ENCODE data around the gene CSMD2. TPM values are rescaled to one million over a fixed set of nuclear protein-coding genes. Genes with fewer than 3 reads are reported as not detected.

CSMD2 gene
- total RNA-seq, 2 experiments from 2014 or later: not detected

GRCh38 chr1:33996281-33996680, 168.7 kb downstream of the CSMD2 start:
- H2AFZ ChIP-seq (ENCODE audit: low read length): no peak overlapping the region
- TF ChIP-seq EZH2phosphoT487 (IDR thresholded peaks at IDR 0.05; ENCODE audit: borderline replicate concordance, low read depth, low read length) (no peak), CTCF (conservative IDR thresholded peaks at IDR 0.05; ENCODE audit: low read length) (no peak)
- no peaks in the 10 kb centered on the region for H3K36me3 ChIP-seq (ENCODE audit: insufficient read depth, low read length)
- no peaks in the 10 kb centered on the region for H3K4me1 ChIP-seq (ENCODE audit: insufficient read depth, low read length, poor library complexity, severe bottlenecking)
- POLR2A ChIA-PET: no interaction called here
- H3K9me2 ChIP-seq (ENCODE audit: insufficient read depth, low read length): no peaks in the 10 kb centered on the region
- H3K4me2 ChIP-seq (ENCODE audit: low read length): no peak overlapping the region
- no peak overlapping the region for H3K4me3 ChIP-seq (ENCODE audit: low read depth, low read length, poor library complexity, severe bottlenecking)
- no peaks in the 10 kb centered on the region for H4K20me1 ChIP-seq (ENCODE audit: insufficient read depth, low read length)
- no peaks in the 10 kb centered on the region for H3K79me2 ChIP-seq (ENCODE audit: insufficient read depth, low read depth, low read length)
- intact Hi-C loops (cut with micrococcal nuclease; ENCODE audit: unreplicated experiment): no loop called here
- DNase-seq (ENCODE audit: low spot score): no peak
- no TSS peak for BruUV-seq (replicated peaks)
- no peak overlapping the region for H3K27ac ChIP-seq (ENCODE audit: low read depth, low read length, poor library complexity, severe bottlenecking)
- CTCF ChIA-PET (ENCODE audit: unreplicated experiment): no interaction called here
- H3K9me3 ChIP-seq (ENCODE audit: low read length): no peaks in the 10 kb centered on the region

- DNase-seq (ENCODE audit: low spot score): no peak
- Histone ChIP-seq H3K9me3 (ENCODE audit: low read length) (no peaks in the 10 kb centered on the region), H3K9me2 (ENCODE audit: insufficient read depth, low read length) (no peaks in the 10 kb centered on the region), H2AFZ (ENCODE audit: low read length) (no peak overlapping the region), H3K4me3 (ENCODE audit: low read depth, low read length, poor library complexity, severe bottlenecking) (no peak overlapping the region), H3K36me3 (ENCODE audit: insufficient read depth, low read length) (no peaks in the 10 kb centered on the region), H3K27ac (ENCODE audit: low read depth, low read length, poor library complexity, severe bottlenecking) (no peak overlapping the region), H3K4me1 (ENCODE audit: insufficient read depth, low read length, poor library complexity, severe bottlenecking) (no peaks in the 10 kb centered on the region), H4K20me1 (ENCODE audit: insufficient read depth, low read length) (no peaks in the 10 kb centered on the region), H3K79me2 (ENCODE audit: insufficient read depth, low read depth, low read length) (no peaks in the 10 kb centered on the region), H3K4me2 (ENCODE audit: low read length) (no peak overlapping the region)
- ChIA-PET POLR2A (no interaction called here), CTCF (ENCODE audit: unreplicated experiment) (no interaction called here)
- TF ChIP-seq EZH2phosphoT487 (IDR thresholded peaks at IDR 0.05; ENCODE audit: borderline replicate concordance, low read depth, low read length): no peak
- no peak for TF ChIP-seq CTCF (conservative IDR thresholded peaks at IDR 0.05; ENCODE audit: low read length)
- BruUV-seq (replicated peaks): no TSS peak
- intact Hi-C loops (cut with micrococcal nuclease; ENCODE audit: unreplicated experiment): no loop called here
Measured at GRCh38 chr1:33993301-33993700, 171.7 kb downstream of the CSMD2 start.

- DNase-seq (ENCODE audit: low spot score): no peak
- H3K79me2 ChIP-seq (ENCODE audit: insufficient read depth, low read depth, low read length): no peaks in the 10 kb centered on the region
- ChIA-PET POLR2A (no interaction called here), CTCF (ENCODE audit: unreplicated experiment) (no interaction called here)
- H3K4me1 ChIP-seq (ENCODE audit: insufficient read depth, low read length, poor library complexity, severe bottlenecking): no peaks in the 10 kb centered on the region
- no peak for TF ChIP-seq EZH2phosphoT487 (IDR thresholded peaks at IDR 0.05; ENCODE audit: borderline replicate concordance, low read depth, low read length)
- no peak for TF ChIP-seq CTCF (conservative IDR thresholded peaks at IDR 0.05; ENCODE audit: low read length)
- H3K9me2 ChIP-seq (ENCODE audit: insufficient read depth, low read length): no peaks in the 10 kb centered on the region
- H3K9me3 ChIP-seq (ENCODE audit: low read length): no peaks in the 10 kb centered on the region
- no peaks in the 10 kb centered on the region for H4K20me1 ChIP-seq (ENCODE audit: insufficient read depth, low read length)
- intact Hi-C loops (cut with micrococcal nuclease; ENCODE audit: unreplicated experiment): no loop called here
- H3K4me2 ChIP-seq (ENCODE audit: low read length): no peak overlapping the region
- no peak overlapping the region for H3K4me3 ChIP-seq (ENCODE audit: low read depth, low read length, poor library complexity, severe bottlenecking)
- no peak overlapping the region for H2AFZ ChIP-seq (ENCODE audit: low read length)
- no TSS peak for BruUV-seq (replicated peaks)
- H3K36me3 ChIP-seq (ENCODE audit: insufficient read depth, low read length): no peaks in the 10 kb centered on the region
- no peak overlapping the region for H3K27ac ChIP-seq (ENCODE audit: low read depth, low read length, poor library complexity, severe bottlenecking)
Measured at GRCh38 chr1:33990281-33990680, 174.7 kb downstream of the CSMD2 start.
